22Rv1 (cell line): ENCODE measurements around the gene WBP2NL.

ENCODE experiments used
- CTCF ChIP-seq: fragments of 450-650 bp; IDR thresholded peaks from 2 replicates; pipeline ENCODE4 v1.5.1; 2017; ENCODE audit warnings: mild to moderate bottlenecking
- ZFX ChIP-seq: fragments of 450-650 bp; IDR thresholded peaks from 2 replicates; pipeline ENCODE4 v1.6.1; 2017; ENCODE audit warnings: antibody characterized with exemption, borderline replicate concordance

GRCh38 chr22:41971431-41971830 lies 27.2 kb upstream of the WBP2NL start:
- no peak for TF ChIP-seq CTCF
- no peak for TF ChIP-seq ZFX
